SHP77 treated with DMSO at 0.1 percent for 48 hours (cell line): Measurements from ENCODE around the gene SERPINB1.

Experiments
- DNase-seq: peaks from one replicate; lab custom pipeline; 2025; lab: John Stamatoyannopoulos, UW

Gene SERPINB1

DNA sequence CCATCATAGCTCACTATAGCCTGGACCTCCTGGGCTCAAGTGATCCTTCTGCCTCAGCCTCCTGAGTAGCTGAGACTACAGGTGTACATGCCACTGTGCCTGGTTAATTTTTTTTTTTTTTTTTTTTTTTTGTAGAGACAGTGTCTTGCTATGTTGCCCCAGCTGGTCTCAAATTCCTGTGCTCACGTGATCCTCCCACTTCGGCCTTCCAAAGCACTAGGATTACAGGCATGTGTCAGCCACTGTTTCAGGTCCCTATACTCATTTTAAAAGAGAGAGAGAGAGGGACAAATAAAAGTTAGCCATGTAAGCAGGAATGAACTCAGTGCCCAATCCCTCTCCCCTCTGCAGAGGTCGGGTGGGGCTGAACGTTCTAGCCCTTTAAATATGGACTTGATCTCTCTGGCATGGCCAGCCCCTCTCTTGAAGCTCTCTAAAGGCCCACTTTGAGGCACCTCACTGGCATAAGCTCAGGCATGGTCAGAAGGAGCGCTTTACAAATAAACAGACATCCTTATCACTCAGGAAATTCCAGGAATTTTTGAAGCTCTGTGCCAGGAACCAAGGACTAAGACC lies 9.0 kb upstream of the SERPINB1 start:
- no peak for DNase-seq

- no peak for DNase-seq
Observed at GRCh38 chr6:2848851-2849250, 7.2 kb upstream of the SERPINB1 start.

DNA sequence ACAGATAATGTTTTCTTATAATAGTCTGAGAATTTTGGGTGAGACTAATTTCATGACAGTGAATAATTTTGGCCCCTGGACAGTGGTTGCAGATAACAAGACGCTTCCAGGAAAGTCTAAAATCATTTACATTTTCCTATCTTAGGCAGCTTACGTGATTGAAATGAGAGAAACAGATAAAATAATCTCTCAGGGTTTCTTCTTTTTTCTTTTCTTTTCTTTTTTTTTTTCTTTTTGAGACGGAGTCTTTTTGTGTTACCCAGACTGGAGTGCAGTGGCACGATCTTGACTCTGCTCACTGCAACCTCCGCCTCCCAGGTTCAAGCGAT lies 4.2 kb upstream of the SERPINB1 start:
- no peak for DNase-seq

DNA sequence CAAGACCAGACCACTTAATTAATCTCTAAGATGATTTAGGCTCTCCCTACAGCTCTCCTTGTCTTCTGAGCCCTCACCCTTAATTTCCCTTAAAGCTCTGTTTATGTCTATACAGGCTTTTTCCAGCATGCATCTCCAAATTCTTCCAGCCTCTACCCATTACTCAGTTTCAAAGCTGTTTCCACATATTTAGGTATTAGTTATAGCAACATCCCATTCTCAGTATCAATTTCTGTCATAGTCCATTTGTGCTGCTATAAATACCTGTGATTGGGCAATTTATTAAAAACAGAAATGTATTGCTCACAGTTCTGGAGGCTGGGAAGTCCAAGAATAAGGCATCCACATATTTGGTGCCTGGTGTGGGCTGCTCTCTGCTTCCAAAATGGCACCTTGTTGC lies 2.3 kb upstream of the SERPINB1 start:
- no peak for DNase-seq

- DNase-seq, result no peak
Observed at GRCh38 chr6:2843138-2843740, 1.6 kb upstream of the SERPINB1 start.

GRCh38 chr6:2842139-2842552 lies 483 bp upstream of the SERPINB1 start:
- DNase-seq, result no peak

DNA sequence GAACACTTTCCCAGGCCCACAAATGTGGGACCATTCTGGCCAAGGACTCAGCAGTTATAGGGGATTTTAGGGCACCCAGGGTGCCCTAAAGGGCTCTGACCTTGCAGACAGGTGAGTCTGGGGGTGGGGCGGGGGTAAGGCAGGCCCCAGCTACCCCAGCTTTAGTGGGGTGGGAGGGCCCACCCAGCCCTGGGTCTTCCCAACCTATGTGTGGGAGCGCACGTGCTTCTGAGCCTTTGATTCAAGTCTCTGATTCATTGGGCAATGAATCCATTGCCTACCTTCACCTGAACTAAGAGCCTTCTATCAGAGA lies 958 bp downstream of the SERPINB1 start:
- DNase-seq, result no peak

DNA sequence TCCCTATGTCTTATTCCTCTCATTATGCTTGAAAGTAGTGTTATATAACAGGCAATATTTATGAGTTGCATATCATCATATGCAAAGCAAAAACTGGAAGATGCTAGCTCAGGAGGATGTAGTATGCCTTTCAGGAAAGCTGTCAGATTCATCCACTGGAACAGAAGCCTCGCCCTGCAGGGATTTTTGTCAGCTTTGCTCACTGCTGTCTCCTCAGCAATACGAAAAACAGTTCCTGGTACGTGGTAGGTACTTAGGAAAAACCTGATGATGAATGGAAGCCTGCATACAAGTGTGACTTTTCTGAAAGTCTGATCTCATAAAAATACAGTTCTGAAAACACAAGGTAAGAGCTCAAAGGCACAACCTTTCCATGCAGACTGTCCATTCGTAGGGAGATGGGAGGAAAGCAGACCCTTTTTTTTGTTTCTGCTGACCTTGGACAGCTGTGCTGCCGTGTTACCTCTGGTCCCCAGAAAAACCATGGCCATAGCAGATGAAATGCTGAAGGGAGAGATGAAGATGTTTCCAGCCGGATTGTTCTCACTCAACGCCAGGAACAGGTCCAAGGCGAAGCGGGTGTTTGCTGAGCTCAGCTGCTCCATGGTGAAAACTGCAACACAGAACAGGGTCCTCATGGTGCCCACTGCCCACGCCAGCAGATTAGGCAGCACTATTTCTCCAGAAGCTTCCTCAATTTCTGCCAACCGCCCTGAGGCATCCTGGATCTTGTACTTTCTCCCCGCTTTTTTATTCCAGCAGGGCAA lies 1.5 kb downstream of the SERPINB1 start:
- DNase-seq, result no peak

- no peak for DNase-seq
Observed at GRCh38 chr6:2839195-2839981, 2.3 kb downstream of the SERPINB1 start.

GRCh38 chr6:2838251-2838650 lies 3.4 kb downstream of the SERPINB1 start:
- no peak for DNase-seq

GRCh38 chr6:2834262-2834661 lies 7.4 kb downstream of the SERPINB1 start:
- DNase-seq, result no peak

DNA sequence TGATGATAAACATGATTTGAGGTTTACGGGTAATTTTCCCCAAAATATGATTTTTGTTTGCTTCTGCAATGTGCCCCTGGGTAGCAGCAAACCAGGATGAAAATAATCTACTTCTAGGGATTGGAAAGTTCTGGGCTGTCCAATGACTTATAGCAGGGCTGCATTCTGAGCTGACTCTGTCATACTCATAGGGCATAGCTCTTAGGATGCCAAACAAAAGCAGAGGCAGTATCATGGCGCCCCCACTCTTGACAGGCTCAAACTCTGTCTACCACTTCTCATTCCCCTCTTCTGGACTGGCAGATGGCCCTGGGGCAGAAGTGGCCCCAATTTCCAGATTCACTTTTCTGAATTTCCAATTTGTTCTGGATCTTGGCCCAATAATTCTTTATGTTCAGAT lies 10.3 kb downstream of the SERPINB1 start:
- DNase-seq, result no peak

- no peak for DNase-seq
Observed at GRCh38 chr6:2830183-2830582, 11.5 kb downstream of the SERPINB1 start.

GRCh38 chr6:2829253-2829652 lies 12.4 kb downstream of the SERPINB1 start:
- no peak for DNase-seq

GRCh38 chr6:2828629-2829028 lies 13.0 kb downstream of the SERPINB1 start:
- no peak for DNase-seq

DNA sequence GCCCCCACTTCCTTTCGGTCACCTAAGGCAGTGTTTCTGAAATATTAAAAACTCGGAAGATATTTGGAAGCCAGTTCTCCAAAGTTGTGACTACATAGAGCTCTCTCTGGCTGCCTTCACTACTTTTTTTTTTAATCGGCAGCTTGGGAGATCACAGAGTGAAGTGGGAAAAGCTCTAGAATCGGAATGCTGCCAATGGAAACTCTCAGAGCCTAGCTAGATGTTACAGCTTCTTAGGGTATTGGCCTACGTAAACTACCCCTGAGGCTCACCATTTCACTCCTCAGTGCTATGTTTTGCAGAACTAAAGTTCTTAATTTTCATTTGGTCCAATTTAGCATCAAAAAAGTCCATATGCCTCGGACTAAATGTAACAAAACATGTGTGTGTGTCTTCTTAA lies 14.5 kb downstream of the SERPINB1 start:
- DNase-seq, result no peak

GRCh38 chr6:2826131-2826530 lies 15.5 kb downstream of the SERPINB1 start:
- DNase-seq, result no peak

GRCh38 chr6:2823104-2823850 lies 18.4 kb downstream of the SERPINB1 start:
- DNase-seq, result no peak

- DNase-seq, result no peak
Observed at GRCh38 chr6:2821554-2821953, 20.1 kb downstream of the SERPINB1 start.

DNA sequence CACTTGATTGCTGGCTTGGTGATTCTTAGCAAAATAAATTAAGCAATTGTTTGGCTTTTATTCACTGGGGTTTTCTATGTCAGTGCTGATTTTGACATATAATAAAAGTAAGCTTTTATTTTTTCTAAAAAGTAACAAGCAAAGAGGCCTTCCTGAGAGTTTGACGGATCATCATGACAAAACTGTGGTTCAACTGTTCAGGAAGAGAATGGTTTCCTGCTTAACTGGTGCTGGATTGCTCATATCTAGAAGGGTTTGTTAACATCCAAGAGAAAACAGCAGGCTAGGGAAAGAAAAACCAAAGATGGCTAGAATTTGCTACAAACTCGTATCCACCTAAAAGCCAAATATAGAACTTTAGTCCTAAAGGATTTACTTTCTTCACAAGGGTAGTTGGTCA lies 21.2 kb downstream of the SERPINB1 start:
- no peak for DNase-seq

DNA sequence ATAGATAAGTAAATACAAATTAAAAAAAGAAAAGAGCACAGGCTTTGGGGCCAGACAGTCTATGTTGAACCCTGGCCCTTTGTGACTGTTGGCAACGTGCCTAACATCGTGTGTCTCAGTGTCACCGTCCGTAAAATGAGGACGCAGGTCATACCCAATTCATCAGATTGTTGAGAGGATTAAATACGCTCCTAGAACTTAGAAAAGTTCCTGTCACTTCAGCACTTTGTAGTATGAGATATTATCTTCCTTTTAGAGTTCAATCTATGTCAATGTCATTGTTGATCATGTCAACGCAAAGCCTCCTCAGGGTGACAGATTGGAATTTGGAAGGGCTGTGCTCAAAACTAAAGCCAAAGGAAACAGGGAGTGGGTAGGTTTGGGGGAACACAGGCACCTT lies 21.7 kb downstream of the SERPINB1 start:
- no peak for DNase-seq

DNA sequence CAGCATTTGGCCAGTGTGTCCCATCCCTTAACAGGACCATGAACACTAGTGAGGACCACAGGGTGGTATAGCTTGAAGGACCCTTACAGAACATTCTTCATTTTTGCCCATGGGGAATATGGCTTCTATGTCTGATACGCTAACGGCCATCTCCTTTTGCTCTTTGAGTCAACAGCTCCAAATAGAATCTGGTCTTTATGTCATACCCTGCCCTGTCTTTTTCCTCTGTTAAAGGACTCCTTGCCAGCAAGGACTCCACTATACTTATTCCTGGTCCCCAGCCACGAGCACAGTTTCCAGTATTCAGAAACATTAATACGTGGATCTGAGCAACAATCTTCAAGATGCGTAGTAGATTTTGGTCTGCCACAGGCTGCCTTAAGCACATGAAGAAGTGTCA lies 22.5 kb downstream of the SERPINB1 start:
- no peak for DNase-seq
